IMR-90 (cell line): Measurements from ENCODE around the gene LRSAM1. TPM values are rescaled to one million over a fixed set of nuclear protein-coding genes. Genes with fewer than 3 reads are reported as not detected.

Source experiments
- ATAC-seq: fragments of 200-7000 bp; cut with Tn5 transposase; 2 replicates; pipeline ENCODE4 v1.9.1; 2020; ENCODE audit warnings: low read depth, mild to moderate bottlenecking, moderate library complexity
- BruUV-seq: library from RNA; stranded (reverse); fragments of 400-500 nt; replicated peaks from 2 replicates; lab custom pipeline; 2021; lab: Mats Ljungman, UMichigan
- CTCF ChIA-PET: fragments of 300-600 bp; formaldehyde crosslinking; extraction: SDS; loops from one replicate; lab custom pipeline; 2021; ENCODE audit warnings: antibody characterized with exemption; lab: Yijun Ruan, JAX
- POLR2A ChIA-PET: fragments of 300-600 bp; sonication (Branson Sonifier 250); formaldehyde crosslinking; loops from one replicate; lab custom pipeline; 2022; ENCODE audit warnings: antibody characterized with exemption; ENCODE audit not compliant: unreplicated experiment; lab: Charles Lee
- DNase-seq: peaks from one replicate; pipeline ENCODE4 v3.0.0; 2013
- H2AFZ ChIP-seq: replicated peaks from 2 replicates; pipeline ENCODE3; 2013; ENCODE audit warnings: low read length, mild to moderate bottlenecking; ENCODE audit not compliant: poor library complexity
- H2AK5ac ChIP-seq: 2 replicates; pipeline ENCODE4 v1.6.1; 2013; ENCODE audit warnings: low read depth, low read length, inconsistent platforms
- H2AK9ac ChIP-seq: replicated peaks from 2 replicates; pipeline ENCODE3; 2013; ENCODE audit warnings: mild to moderate bottlenecking, low read depth, low read length, moderate library complexity; ENCODE audit not compliant: poor library complexity
- H2BK120ac ChIP-seq: 2 replicates; pipeline ENCODE4 v1.6.1; 2013; ENCODE audit warnings: low read depth, low read length, inconsistent platforms
- H2BK15ac ChIP-seq: 3 replicates; pipeline ENCODE4 v1.6.1; 2013; ENCODE audit warnings: low read depth, low read length, inconsistent platforms
- H2BK20ac ChIP-seq: 2 replicates; pipeline ENCODE4 v1.6.1; 2013; ENCODE audit warnings: low read depth, mild to moderate bottlenecking, inconsistent platforms, low read length, moderate library complexity
- H2BK5ac ChIP-seq: 2 replicates; pipeline ENCODE4 v1.6.1; 2013; ENCODE audit warnings: mild to moderate bottlenecking, low read depth, low read length, inconsistent platforms; ENCODE audit not compliant: poor library complexity, severe bottlenecking
- H3K14ac ChIP-seq: replicated peaks from 2 replicates; pipeline ENCODE4 v1.6.1; 2013; ENCODE audit warnings: low read depth, low read length, inconsistent platforms
- H3K18ac ChIP-seq: 2 replicates; pipeline ENCODE4 v1.6.1; 2013; ENCODE audit warnings: low read depth, low read length, control low read depth
- H3K23ac ChIP-seq: 2 replicates; pipeline ENCODE4 v1.6.1; 2013; ENCODE audit warnings: low read depth, low read length, inconsistent platforms
- H3K27ac ChIP-seq: 2 replicates; pipeline ENCODE4 v1.5.1; 2013; ENCODE audit warnings: mild to moderate bottlenecking, control low read depth, low read length; ENCODE audit not compliant: insufficient read depth
- H3K27me3 ChIP-seq: 2 replicates; pipeline ENCODE4 v1.6.1; 2013; ENCODE audit warnings: low read length; ENCODE audit not compliant: control insufficient read depth, insufficient read depth
- H3K36me3 ChIP-seq: 2 replicates; pipeline ENCODE4 v1.6.1; 2013; ENCODE audit warnings: low read length, mixed read lengths; ENCODE audit not compliant: control insufficient read depth, insufficient read depth
- H3K4ac ChIP-seq: 2 replicates; pipeline ENCODE4 v1.6.1; 2013; ENCODE audit warnings: low read depth, low read length, inconsistent platforms
- H3K4me1 ChIP-seq: 2 replicates; pipeline ENCODE4 v1.6.1; 2013; ENCODE audit warnings: low read length, mixed read lengths; ENCODE audit not compliant: control insufficient read depth, insufficient read depth
- H3K4me2 ChIP-seq: 2 replicates; pipeline ENCODE4 v1.6.1; 2013; ENCODE audit warnings: low read depth, mild to moderate bottlenecking, control low read depth, low read length, moderate library complexity
- H3K4me3 ChIP-seq: 2 replicates; pipeline ENCODE4 v1.5.1; 2013; ENCODE audit warnings: low read depth, mild to moderate bottlenecking, control low read depth, low read length, moderate library complexity; ENCODE audit not compliant: insufficient read depth
- H3K56ac ChIP-seq: 2 replicates; pipeline ENCODE4 v1.6.1; 2013; ENCODE audit warnings: low read length, inconsistent platforms; ENCODE audit not compliant: insufficient read depth; ENCODE audit errors: extremely low read depth
- H3K79me1 ChIP-seq, 2 experiments: 2 replicates each; pipeline ENCODE4 v1.6.1; 2013; ENCODE audit warnings: low read length in 2 of 2, inconsistent platforms in 1 of 2, low read depth in 1 of 2
- H3K9ac ChIP-seq: 2 replicates; pipeline ENCODE4 v1.6.1; 2013; ENCODE audit warnings: low read depth, low read length, control low read depth
- H3K9me1 ChIP-seq: 2 replicates; pipeline ENCODE4 v1.6.1; 2013; ENCODE audit warnings: low read length, inconsistent platforms; ENCODE audit not compliant: insufficient read depth
- H3K9me3 ChIP-seq: 2 replicates; pipeline ENCODE4 v1.6.1; 2013; ENCODE audit warnings: low read length; ENCODE audit not compliant: control insufficient read depth, insufficient read depth
- H4K20me1 ChIP-seq: 2 replicates; pipeline ENCODE4 v1.6.1; 2013; ENCODE audit warnings: low read length, inconsistent platforms; ENCODE audit not compliant: insufficient read depth
- H4K5ac ChIP-seq: 2 replicates; pipeline ENCODE4 v1.6.1; 2013; ENCODE audit warnings: mild to moderate bottlenecking, low read depth, low read length, control low read depth
- H4K8ac ChIP-seq, 2 experiments: 2 replicates each; pipeline ENCODE4 v1.6.1; 2013; ENCODE audit warnings: low read depth in 2 of 2, low read length in 2 of 2, control low read depth in 1 of 2, inconsistent platforms in 1 of 2
- H4K91ac ChIP-seq: 2 replicates; pipeline ENCODE4 v1.6.1; 2013; ENCODE audit warnings: low read depth, low read length, inconsistent platforms; ENCODE audit not compliant: insufficient read depth
- POLR2A ChIP-seq: IDR thresholded peaks from 2 replicates; pipeline ENCODE4 v1.6.1; 2012; ENCODE audit warnings: mild to moderate bottlenecking, low read depth, low read length
- RCOR1 ChIP-seq: IDR thresholded peaks from 2 replicates; pipeline ENCODE4 v1.6.1; 2012; ENCODE audit warnings: mild to moderate bottlenecking, low read length, improper control_type of control experiment; ENCODE audit not compliant: insufficient replicate concordance
- SMC3 ChIP-seq: fragments of 150-350 bp; IDR thresholded peaks from 2 replicates; pipeline ENCODE4 v1.6.1; 2016; ENCODE audit warnings: low read depth, mild to moderate bottlenecking, antibody characterized with exemption, low read length, moderate library complexity
- WGBS, 2 experiments: methylation state at CpG; one replicate each; pipeline versions ENCODE4 v1.1.5 to v1.1.7; 2013; ENCODE audit warnings: missing lambda C conversion rate in 2 of 2; ENCODE audit not compliant: insufficient read length in 1 of 2; ENCODE audit errors: extremely low coverage in 2 of 2; 5-methylcytosine and 5-hydroxymethylcytosine counted together
- dilution Hi-C: fragments of 300-500 bp; cut with HindIII; formaldehyde crosslinking; loops from one replicate; pipeline ENCODE4 v1.14.3; 2018; ENCODE audit warnings: low sequenced_read_pairs; ENCODE audit not compliant: unreplicated experiment
- in situ Hi-C: fragments of 300-500 bp; cut with MboI; formaldehyde crosslinking; loops from 3 replicates; pipeline ENCODE4 v1.14.3; 2019; ENCODE audit warnings: low sequenced_read_pairs, inconsistent platforms, mixed read lengths
- intact Hi-C: fragments of 100-400 bp; cut with micrococcal nuclease; formaldehyde crosslinking; loops from 2 replicates; pipeline ENCODE4 v1.10.0; 2022
- polyA plus RNA-seq, 3 experiments: library from polyadenylated mRNA; depleted of rRNA; stranded (reverse); fragments of >200 nt; gene quantifications; 2 replicates each; pipeline ENCODE4 v1.2.3, GENCODE V29; 2012; ENCODE audit warnings: low replicate concordance in 1 of 3
- total RNA-seq: library from RNA; depleted of rRNA; stranded (reverse); fragments of >200 nt; gene quantifications from 2 replicates; pipeline ENCODE4 v1.2.3, GENCODE V29; 2012

Gene LRSAM1
- total and polyA plus RNA-seq, 2 of the 4 experiments (the other 2 are of a cell fraction) = 3.0 to 9.3 TPM

GRCh38 chr9:127444921-127445850 is 6.1 kb upstream of the LRSAM1 start:
- ATAC-seq (no peak), DNase-seq (peak; percentile 44)
- H3K9me1 ChIP-seq = peaks cover 16% of the 10 kb centered on the region
- H4K20me1 ChIP-seq = peaks cover 63% of the 10 kb centered on the region
- H2BK5ac ChIP-seq = no peak overlapping the region
- H2BK15ac ChIP-seq = no peak overlapping the region
- intact Hi-C loops (no loop called here), dilution Hi-C loops (no loop called here), in situ Hi-C loops (no loop called here)
- 80% methylated on average over 1 of the region's 15 CpGs; no CpG with 5 or more reads in 1 of the 2 experiments for WGBS, 2 experiments
- ChIA-PET CTCF (no interaction called here), POLR2A (interaction anchor here (1.0 kb wide), 1 partner anchor 11 kb away, joined by 3 read pairs; no protein-coding TSS in a partner anchor)
- peaks cover 82% of the 10 kb centered on the region for H3K36me3 ChIP-seq
- peaks cover 16% of the 10 kb centered on the region for H3K9me3 ChIP-seq
- no peak overlapping the region for H3K27ac ChIP-seq
- H4K91ac ChIP-seq = no peak overlapping the region
- no peak overlapping the region for H3K4me3 ChIP-seq
- no peak overlapping the region for H2BK20ac ChIP-seq
- no peak overlapping the region for H3K18ac ChIP-seq
- no peak overlapping the region for H4K5ac ChIP-seq
- H3K56ac ChIP-seq = no peak overlapping the region
- TF ChIP-seq RCOR1 (no peak), SMC3 (no peak), POLR2A (0 out of 2 replicates have a peak, but pooled peaks have one; percentile 13)
- H2AFZ ChIP-seq = no peak overlapping the region
- peaks cover 8 to 69% of the 10 kb centered on the region in 2 experiments for H3K79me1 ChIP-seq
- TSS peak; percentile 43 for BruUV-seq
- no peaks in the 10 kb centered on the region for H3K27me3 ChIP-seq
- H2AK5ac ChIP-seq = no peak overlapping the region
- no peak overlapping the region for H4K8ac ChIP-seq
- H3K9ac ChIP-seq = no peak overlapping the region
- H2AK9ac ChIP-seq = no peak overlapping the region
- no peak overlapping the region for H3K4me2 ChIP-seq
- H2BK120ac ChIP-seq = no peak overlapping the region
- no peak overlapping the region for H3K14ac ChIP-seq
- H3K23ac ChIP-seq = no peak overlapping the region
- H3K4ac ChIP-seq = no peak overlapping the region
- H3K4me1 ChIP-seq = peaks cover 10% of the 10 kb centered on the region
